ENCODE measurements around the gene RBMS1.

Gene RBMS1

DNA sequence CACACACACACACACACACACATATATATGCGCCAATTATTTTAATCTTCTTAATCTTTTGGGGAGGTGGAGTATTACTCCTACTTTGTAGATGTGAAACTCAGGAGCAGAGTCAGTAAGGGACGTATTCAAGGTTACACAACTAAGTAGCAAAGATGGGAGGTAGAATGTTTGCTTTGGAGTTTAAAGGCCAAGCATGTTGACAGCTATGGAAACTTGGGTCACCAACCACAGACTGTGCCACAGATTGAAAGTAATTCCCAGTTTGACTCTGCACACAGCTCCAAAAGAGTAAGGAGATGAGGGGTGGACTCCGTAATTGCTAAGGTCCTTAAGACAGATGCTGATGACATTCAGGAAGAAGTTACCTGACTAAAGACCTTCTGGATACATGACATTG, 168.7 kb downstream of the RBMS1 start:
- no peak for DNase-seq

GRCh38 chr2:160324161-160324800, 169.3 kb downstream of the RBMS1 start:
- no peak for DNase-seq

DNA sequence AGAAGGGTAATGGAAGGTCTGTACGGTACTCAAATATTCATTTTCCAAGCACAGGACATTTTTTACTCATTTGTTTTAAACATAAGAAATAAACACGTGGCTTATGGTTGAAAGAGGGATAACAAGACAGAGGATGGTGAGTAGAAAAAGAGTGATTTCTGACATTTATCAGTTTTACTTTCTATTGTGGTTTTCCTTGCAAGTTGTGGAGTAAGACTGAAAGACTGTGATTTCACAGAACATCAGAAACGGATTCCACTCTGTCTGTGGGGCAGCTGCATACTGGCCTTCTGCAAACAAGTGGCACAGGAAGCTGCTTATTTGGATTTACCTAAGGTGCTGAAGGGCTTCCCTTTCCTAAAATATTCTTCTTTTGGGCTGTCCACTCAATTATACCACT, 171.3 kb downstream of the RBMS1 start:
- no peak for DNase-seq

DNA sequence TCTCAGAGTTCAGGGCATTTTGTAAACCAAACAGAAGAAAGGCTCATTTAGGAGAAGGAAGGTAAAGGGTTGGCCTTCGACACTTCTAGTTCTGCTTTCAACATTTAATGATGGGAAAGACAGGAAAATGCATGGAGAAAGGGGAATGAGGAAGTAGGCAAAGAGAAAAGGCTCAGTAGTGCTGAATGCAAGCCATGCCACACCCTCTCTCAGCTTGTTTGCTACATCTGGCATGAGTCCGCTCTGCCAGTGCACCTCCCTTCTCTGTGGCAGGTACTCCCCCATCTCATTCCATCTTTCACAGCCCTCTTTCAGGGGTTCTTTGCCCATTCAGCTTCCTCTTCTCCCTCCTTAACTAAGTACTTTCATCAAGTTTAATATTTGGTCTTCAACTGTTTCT, 172.6 kb downstream of the RBMS1 start:
- no peak for DNase-seq

DNA sequence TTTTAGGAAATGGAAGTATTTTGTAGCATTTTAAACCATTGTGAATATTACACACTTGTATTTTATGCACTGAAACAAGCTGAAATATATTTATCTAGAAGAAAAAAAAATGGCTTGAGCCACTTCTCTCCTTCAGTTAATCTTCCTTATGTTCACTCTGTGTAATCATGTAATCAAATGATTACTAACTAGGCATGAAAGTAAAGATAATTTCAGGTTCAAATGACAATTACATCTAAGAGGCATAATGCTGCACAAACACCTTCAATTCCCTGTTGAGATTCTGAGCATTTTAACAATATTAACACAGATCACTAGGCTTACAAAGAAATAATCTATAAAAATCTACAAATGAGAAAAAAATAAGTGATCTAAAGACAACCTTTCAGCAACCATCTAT, 173.9 kb downstream of the RBMS1 start:
- no peak for DNase-seq

- no peak for DNase-seq
Measured at GRCh38 chr2:160318218-160318617, 175.4 kb downstream of the RBMS1 start.

- DNase-seq = no peak
Measured at GRCh38 chr2:160317181-160318099, 176.2 kb downstream of the RBMS1 start.

- DNase-seq = no peak
Measured at GRCh38 chr2:160315337-160315736, 178.3 kb downstream of the RBMS1 start.

- DNase-seq = no peak
Measured at GRCh38 chr2:160310118-160310828, 183.3 kb downstream of the RBMS1 start.

GRCh38 chr2:160309585-160309984, 184.0 kb downstream of the RBMS1 start:
- DNase-seq = no peak

DNA sequence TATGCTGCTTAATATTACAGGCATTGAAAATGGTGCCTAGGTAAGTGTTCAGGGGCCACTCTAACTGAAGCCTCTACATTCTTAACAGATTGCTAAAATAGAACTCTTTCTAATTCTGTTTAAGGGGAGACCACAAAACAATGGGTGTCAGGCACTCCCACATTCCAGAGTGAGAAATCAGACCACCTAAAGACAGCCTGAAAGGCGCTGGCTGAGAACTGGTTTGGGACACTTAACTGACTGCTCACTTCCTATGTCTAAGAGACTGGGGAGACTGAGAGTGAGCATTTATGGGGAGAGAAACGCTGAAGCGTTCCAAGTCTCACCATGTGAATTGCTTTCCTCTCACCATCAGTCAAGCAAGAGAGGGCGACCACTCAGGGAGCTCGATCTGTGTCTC, 184.7 kb downstream of the RBMS1 start:
- DNase-seq = no peak

- DNase-seq = no peak
Measured at GRCh38 chr2:160308476-160308875, 185.1 kb downstream of the RBMS1 start.

DNA sequence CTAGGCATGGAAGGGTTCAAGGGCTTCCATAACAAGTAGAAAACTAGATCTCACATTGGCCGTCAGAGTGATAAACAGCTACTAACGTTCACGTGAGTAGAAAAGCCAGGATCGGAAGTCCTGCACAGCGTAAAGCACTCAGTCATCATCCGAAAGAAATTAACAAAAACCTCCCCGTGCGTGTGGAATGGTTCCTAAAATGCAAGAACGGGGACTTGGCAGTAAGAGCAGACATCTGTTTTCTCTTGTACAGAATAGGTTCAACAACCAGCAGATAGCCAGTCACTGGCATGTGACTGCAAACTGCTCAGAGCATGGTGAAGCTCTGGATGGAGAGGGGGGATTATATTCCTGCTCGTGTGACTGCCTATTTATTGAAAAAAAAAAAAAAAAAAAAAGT, 186.6 kb downstream of the RBMS1 start:
- DNase-seq = no peak

- DNase-seq = no peak
Measured at GRCh38 chr2:160305081-160305750, 188.4 kb downstream of the RBMS1 start.

- no peak for DNase-seq
Measured at GRCh38 chr2:160303527-160303926, 190.1 kb downstream of the RBMS1 start.

GRCh38 chr2:160303076-160303475, 190.5 kb downstream of the RBMS1 start:
- no peak for DNase-seq

GRCh38 chr2:160301420-160301819, 192.2 kb downstream of the RBMS1 start:
- no peak for DNase-seq

DNA sequence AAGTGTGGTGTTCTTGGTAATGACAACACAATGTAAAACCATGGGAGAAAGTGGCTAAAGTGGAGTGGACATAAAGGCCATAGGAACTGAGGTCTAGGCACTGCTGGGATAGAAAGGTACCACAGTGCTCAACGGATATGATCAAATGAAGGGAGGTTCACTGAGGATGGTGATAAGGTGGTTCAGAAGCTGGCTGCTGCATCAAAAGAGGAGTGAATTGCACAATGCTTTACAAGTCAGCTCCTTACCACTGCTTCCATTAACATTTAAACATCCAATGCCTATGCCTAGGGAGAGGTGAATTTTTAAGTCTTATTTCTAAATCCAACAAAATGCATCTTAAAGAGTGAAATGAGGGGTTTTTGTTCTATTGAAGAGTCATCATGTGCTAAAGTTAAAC, 193.4 kb downstream of the RBMS1 start:
- DNase-seq = no peak

DNA sequence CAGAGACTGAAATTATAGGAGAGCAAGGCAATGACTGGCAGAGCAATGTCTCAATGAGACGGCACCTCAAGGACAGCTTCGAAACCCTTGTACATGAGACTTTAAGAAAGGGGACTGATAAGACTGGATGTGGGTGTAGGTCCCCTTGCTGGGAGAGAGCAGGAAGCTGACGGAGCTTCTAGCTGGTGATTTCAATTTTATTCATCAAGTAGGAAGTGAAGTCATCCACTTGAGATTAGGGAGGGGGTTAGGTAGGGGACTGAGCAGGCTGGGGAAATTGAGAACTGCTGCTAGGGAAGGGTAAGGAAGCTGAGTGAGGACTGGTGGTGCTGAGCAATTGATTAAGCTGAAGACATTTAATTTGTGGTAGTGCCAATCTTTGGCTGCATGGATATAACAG, 194.1 kb downstream of the RBMS1 start:
- no peak for DNase-seq

GRCh38 chr2:160298960-160299359, 194.6 kb downstream of the RBMS1 start:
- DNase-seq = no peak

- no peak for DNase-seq
Measured at GRCh38 chr2:160295519-160296207, 197.9 kb downstream of the RBMS1 start.

DNA sequence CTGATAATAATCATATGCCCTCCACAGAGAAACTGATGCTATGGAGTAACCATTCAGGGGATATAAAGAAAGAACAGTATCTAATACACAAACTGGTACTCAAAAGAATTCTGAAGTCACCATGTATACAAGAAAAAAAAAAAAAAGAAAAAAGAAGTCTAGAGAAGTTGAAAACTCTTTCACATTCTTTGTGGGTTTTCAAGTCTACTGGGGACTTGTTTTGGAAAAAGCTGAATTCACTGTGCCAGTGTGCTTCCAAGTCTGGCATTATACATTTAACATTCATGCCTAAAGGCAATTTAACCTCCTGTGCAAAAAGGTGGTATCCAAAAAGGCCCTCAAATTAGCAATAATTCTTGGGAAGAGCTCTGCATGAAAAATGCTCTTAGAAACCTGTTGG, 198.7 kb downstream of the RBMS1 start:
- DNase-seq = no peak
